ENCODE results near the gene DNAJC13.
"Not testable (repeated sequence)": the region's sequence is repeated elsewhere in the genome, so short reads cannot be mapped to it uniquely, and the experiment has no call there.

Gene DNAJC13

GRCh38 chr3:132416807-132417694 is at the start of gene DNAJC13:
TSS of gene DNAJC13 (plus strand) at chr3:132417502. CDS start at chr3:132434551, 17,049 bp downstream.
- peak; percentile 81 for DNase-seq (ENCODE audit: low read depth)
- H3K4me3 ChIP-seq (ENCODE audit: low read depth, low read length): peak within 1 kb of the TSS; percentile 98

- no peak for DNase-seq (ENCODE audit: low read depth)
- no peak overlapping the region for H3K4me3 ChIP-seq (ENCODE audit: low read depth, low read length)
Measured at GRCh38 chr3:132368515-132368914, 48.8 kb upstream of the DNAJC13 start.

- H3K4me3 ChIP-seq (ENCODE audit: low read depth, low read length): no peak overlapping the region
Measured at GRCh38 chr3:132368962-132369361, 48.3 kb upstream of the DNAJC13 start.

DNA sequence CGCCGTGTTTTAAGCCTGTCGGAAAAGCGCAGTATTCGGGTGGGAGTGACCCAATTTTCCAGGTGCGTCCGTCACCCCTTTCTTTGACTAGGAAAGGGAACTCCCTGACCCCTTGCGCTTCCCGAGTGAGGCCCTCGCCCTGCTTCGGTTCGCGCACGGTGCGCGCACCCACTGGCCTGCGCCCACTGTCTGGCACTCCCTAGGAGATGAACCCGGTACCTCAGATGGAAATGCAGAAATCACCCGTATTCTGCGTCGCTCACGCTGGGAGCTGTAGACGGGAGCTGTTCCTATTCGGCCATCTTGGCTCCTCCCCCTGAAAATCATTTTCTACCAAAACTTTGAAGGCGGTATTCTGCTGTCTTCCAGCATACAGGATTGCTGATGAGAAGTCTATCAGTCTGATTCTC is 40.4 kb upstream of the DNAJC13 start:
- not testable (repeated sequence) for DNase-seq (ENCODE audit: low read depth)

More at GRCh38 chr3:132368962-132369361, 48.3 kb upstream of the DNAJC13 start:
- DNase-seq (ENCODE audit: low read depth): no peak

GRCh38 chr3:132378048-132378762 is 39.1 kb upstream of the DNAJC13 start:
- no peak for DNase-seq (ENCODE audit: low read depth)
- H3K4me3 ChIP-seq (ENCODE audit: low read depth, low read length): no peak overlapping the region

More for the DNA sequence above, 40.4 kb upstream of the DNAJC13 start:
- not testable (repeated sequence) for H3K4me3 ChIP-seq (ENCODE audit: low read depth, low read length)

DNA sequence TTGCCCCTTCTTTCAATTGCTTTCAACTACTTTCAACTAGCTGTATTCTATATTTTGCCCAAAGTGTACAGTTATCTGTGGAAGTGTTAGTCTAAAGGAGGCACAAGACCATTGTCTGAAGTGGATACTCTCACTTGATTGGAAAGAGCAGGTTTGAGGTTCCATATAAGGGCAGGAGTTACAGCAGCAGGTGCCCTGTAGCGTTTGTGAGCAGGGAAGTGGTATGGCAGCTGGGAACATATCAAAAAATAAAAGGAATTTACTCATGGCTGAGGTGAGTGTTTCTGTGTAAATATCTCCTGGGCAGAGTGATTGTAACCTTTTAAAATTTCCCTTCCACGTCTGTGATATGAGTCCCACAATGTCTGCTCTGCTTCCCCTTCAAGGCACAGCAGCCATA is 38.5 kb upstream of the DNAJC13 start:
- H3K4me3 ChIP-seq (ENCODE audit: low read depth, low read length): no peak overlapping the region
- no peak for DNase-seq (ENCODE audit: low read depth)

DNA sequence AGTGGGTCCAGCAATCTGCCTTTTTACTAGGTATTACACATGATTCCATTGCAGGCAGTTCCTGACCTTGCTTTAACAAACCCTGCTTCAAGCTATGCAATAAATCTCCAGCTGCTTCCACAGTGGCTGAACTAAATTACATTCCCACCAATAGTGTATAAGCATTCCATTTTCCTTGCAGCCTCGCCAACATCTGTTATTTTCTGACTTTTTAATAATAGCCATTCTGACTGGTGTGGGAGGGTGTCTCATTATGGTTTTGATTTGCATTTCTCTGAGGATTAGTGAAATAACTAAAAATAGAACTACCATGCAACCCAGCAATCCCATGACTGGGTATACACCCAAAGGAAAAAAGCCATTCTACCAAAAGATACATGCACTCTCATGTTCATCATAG is 36.4 kb upstream of the DNAJC13 start:
- H3K4me3 ChIP-seq (ENCODE audit: low read depth, low read length): no peak overlapping the region
- no peak for DNase-seq (ENCODE audit: low read depth)

DNA sequence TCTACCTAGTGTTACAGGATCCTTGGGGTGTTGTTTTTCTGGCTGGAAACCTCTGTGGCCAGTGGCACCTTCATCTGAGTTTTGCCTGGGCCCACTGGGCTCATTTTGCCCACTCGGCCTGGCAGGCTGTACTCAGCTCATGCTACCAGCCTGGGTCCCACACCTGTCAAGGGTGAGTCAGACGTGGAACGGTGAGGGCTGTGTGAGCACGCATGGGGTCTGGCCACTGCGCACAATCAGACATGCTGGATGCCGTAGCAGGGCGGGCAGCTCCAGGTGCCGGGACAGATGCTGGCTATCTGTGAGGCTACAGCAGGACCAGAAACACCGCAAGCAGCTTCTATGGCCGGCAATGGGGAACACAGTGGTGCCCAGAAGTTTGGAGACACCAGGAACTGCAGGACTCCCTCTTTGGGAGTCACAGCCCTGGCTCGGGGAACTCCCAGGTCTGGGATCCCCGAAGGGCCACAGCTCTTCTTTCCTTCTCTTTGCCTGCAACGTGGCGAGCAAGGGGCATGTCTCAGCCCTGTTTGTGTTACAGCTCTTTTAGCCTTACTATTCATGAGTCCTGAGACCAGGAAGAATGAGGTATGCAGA is 35.9 kb upstream of the DNAJC13 start:
- DNase-seq (ENCODE audit: low read depth): no peak
- no peak overlapping the region for H3K4me3 ChIP-seq (ENCODE audit: low read depth, low read length)

DNA sequence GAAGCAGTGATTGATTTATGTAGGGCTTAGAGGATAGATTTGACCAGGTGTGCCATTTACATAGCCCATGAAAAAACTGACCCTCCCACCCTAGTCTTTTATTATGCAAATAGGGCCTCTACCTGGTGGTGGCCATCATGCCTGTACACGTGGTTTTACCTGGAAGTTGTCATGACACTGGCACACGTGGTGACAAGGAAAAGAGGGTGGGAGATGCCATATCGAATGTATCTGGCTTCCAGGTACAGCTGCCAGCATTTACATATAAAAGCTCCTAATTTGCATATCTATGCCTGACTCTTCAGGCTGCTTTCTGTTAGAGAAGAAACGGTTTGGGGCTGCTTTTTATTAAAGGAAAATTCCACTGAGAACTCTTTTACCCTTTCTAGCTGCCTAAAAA is 35.0 kb upstream of the DNAJC13 start:
- H3K4me3 ChIP-seq (ENCODE audit: low read depth, low read length): no peak overlapping the region
- no peak for DNase-seq (ENCODE audit: low read depth)

DNA sequence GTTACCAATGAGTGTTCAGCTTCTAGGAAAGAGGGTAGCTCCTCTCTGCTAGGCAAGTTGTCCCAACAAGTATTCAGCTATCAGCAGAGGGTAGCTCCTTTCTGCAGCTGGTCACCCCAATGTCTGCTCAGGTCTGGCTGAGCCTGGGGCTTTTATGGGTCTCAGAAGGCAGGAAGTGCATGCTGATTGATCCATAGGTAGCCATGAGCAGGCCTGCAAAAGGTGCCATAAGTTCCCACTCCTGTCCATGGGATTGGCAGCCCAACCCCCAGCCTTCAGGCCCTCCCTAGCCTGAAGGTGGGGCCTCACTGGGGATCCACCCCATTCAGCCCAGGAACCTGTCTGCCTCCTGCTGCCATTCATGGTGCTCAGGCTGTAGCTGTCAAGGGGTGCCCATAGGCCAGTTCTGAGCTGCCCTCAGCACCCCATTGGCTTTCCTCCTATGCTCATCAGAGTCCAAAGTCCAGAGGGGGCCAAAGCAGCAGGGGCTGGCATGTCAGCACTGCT is 34.6 kb upstream of the DNAJC13 start:
- no peak overlapping the region for H3K4me3 ChIP-seq (ENCODE audit: low read depth, low read length)
- no peak for DNase-seq (ENCODE audit: low read depth)

DNA sequence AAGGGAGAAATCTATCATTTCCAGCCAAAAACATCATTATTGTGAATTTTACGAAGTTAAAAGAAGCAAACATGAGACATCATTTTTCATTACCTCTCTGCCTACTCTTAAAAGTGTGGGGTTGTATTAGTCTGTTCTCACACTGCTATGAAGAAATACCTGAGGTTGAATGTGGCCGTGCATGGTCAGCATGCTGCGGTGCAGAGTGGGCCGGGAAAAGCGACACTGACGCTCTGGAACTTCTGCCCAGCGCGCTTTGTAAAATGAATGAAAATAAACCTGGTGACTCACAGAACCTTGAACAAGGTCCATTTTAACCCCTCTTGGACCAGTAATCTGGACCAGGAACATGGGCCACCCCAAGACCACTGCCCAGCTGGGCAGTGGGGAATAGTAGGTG is 31.0 kb upstream of the DNAJC13 start:
- no peak overlapping the region for H3K4me3 ChIP-seq (ENCODE audit: low read depth, low read length)
- DNase-seq (ENCODE audit: low read depth): no peak

GRCh38 chr3:132392675-132393074 is 24.6 kb upstream of the DNAJC13 start:
- H3K4me3 ChIP-seq (ENCODE audit: low read depth, low read length); DNase-seq (ENCODE audit: low read depth): not testable (repeated sequence)

- DNase-seq (ENCODE audit: low read depth): peak; percentile 10
- no peak overlapping the region for H3K4me3 ChIP-seq (ENCODE audit: low read depth, low read length)
Measured at GRCh38 chr3:132394320-132394719, 23.0 kb upstream of the DNAJC13 start.

DNA sequence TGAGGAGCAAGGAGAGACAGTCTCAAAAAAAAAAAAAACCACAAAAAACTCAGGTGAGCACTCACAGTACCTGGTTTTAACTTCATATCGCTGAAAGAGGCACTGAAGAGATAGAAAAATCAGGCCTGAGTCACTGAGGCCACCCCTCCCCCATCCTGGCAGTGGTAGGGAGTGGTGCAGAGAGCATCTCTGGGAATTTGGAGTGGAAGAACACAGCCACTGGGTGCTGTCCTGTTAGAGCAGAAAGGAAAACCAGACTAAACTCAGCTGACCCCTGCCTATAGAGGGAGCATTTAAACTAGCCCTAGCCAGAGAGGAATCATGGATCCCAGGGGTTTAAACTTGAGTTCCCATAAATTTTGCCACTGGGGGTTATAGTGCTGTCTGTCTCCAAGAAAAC is 22.2 kb upstream of the DNAJC13 start:
- H3K4me3 ChIP-seq (ENCODE audit: low read depth, low read length): no peak overlapping the region
- DNase-seq (ENCODE audit: low read depth): no peak

GRCh38 chr3:132396255-132396654 is 21.0 kb upstream of the DNAJC13 start:
- H3K4me3 ChIP-seq (ENCODE audit: low read depth, low read length): no peak overlapping the region
- DNase-seq (ENCODE audit: low read depth): no peak

GRCh38 chr3:132396776-132397175 is 20.5 kb upstream of the DNAJC13 start:
- not testable (repeated sequence) for DNase-seq (ENCODE audit: low read depth); H3K4me3 ChIP-seq (ENCODE audit: low read depth, low read length)

- no peak overlapping the region for H3K4me3 ChIP-seq (ENCODE audit: low read depth, low read length)
- DNase-seq (ENCODE audit: low read depth): peak; percentile 20
Measured at GRCh38 chr3:132399054-132399929, 18.0 kb upstream of the DNAJC13 start.

GRCh38 chr3:132401255-132401654 is 16.0 kb upstream of the DNAJC13 start:
- DNase-seq (ENCODE audit: low read depth): no peak
- H3K4me3 ChIP-seq (ENCODE audit: low read depth, low read length): no peak overlapping the region

DNA sequence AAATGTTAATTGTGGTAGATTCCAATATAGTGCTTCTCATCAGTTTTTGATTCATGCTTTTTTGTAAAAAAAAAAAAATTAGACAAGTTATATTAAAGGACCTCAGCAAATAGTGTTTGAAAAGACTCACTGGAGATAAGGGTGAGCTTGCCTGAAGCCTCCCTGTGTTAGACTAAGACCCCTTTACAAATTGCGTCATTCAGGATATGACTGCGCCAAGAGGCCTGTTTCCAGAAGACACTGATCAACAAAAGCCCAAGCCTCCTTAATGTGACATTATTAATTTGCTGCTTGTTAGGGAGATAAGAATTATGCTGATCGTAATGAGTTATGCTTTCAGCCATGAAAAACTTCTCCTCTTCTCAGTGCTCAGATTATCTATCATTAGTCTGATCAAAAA is 13.0 kb upstream of the DNAJC13 start:
- no peak overlapping the region for H3K4me3 ChIP-seq (ENCODE audit: low read depth, low read length)
- DNase-seq (ENCODE audit: low read depth): no peak

Data from skeletal muscle cell (primary cell).